HEK293 (cell line): ENCODE results near the gene ZRSR2.

Source experiments
- CTCF ChIP-seq: fragments of 450-650 bp; formaldehyde crosslinking; IDR thresholded peaks from 2 replicates; pipeline ENCODE4 v1.5.1; 2016; ENCODE audit warnings: missing biosample characterization, missing genetic modification characterization
- KLF7 ChIP-seq: fragments of 450-650 bp; formaldehyde crosslinking; IDR thresholded peaks from 2 replicates; pipeline ENCODE4 v1.5.1; 2016; ENCODE audit warnings: missing biosample characterization, missing genetic modification characterization, borderline replicate concordance
- KLF9 ChIP-seq: fragments of 450-650 bp; formaldehyde crosslinking; IDR thresholded peaks from 2 replicates; pipeline ENCODE4 v1.5.1; 2016; ENCODE audit warnings: missing biosample characterization, missing genetic modification characterization, low read depth
- OVOL3 ChIP-seq: fragments of 450-650 bp; formaldehyde crosslinking; IDR thresholded peaks from 2 replicates; pipeline ENCODE4 v1.5.1; 2016; ENCODE audit warnings: missing biosample characterization, missing genetic modification characterization
- PRDM4 ChIP-seq: fragments of 450-650 bp; formaldehyde crosslinking; IDR thresholded peaks from 2 replicates; pipeline ENCODE4 v1.5.1; 2017; ENCODE audit warnings: missing biosample characterization, missing genetic modification characterization
- REPIN1 ChIP-seq: fragments of 450-650 bp; formaldehyde crosslinking; IDR thresholded peaks from 2 replicates; pipeline ENCODE4 v1.5.1; 2017; ENCODE audit warnings: missing biosample characterization, missing genetic modification characterization, low read depth
- ZBTB10 ChIP-seq: fragments of 450-650 bp; formaldehyde crosslinking; IDR thresholded peaks from 2 replicates; pipeline ENCODE4 v1.5.1; 2016; ENCODE audit warnings: missing biosample characterization, missing genetic modification characterization
- ZBTB7A ChIP-seq: fragments of 450-650 bp; formaldehyde crosslinking; IDR thresholded peaks from 2 replicates; pipeline ENCODE4 v1.5.1; 2016; ENCODE audit warnings: low read depth, missing biosample characterization, missing genetic modification characterization
- ZEB2 ChIP-seq: fragments of 450-650 bp; formaldehyde crosslinking; IDR thresholded peaks from 2 replicates; pipeline ENCODE4 v1.5.1; 2016; ENCODE audit warnings: missing biosample characterization, missing genetic modification characterization
- ZNF521 ChIP-seq: fragments of 450-650 bp; formaldehyde crosslinking; IDR thresholded peaks from 2 replicates; pipeline ENCODE4 v1.5.1; 2017; ENCODE audit warnings: missing biosample characterization, mild to moderate bottlenecking, missing genetic modification characterization
- ZNF585B ChIP-seq: fragments of 450-650 bp; formaldehyde crosslinking; IDR thresholded peaks from 2 replicates; pipeline ENCODE4 v1.5.1; 2016; ENCODE audit warnings: missing biosample characterization, missing genetic modification characterization
- ZNF596 ChIP-seq: fragments of 450-650 bp; IDR thresholded peaks from 2 replicates; pipeline ENCODE4 v1.5.0; 2018; ENCODE audit warnings: missing biosample characterization, mild to moderate bottlenecking, missing genetic modification characterization, moderate library complexity
- ZNF777 ChIP-seq: fragments of 450-650 bp; formaldehyde crosslinking; IDR thresholded peaks from 2 replicates; pipeline ENCODE4 v1.5.1; 2017; ENCODE audit warnings: missing biosample characterization, missing genetic modification characterization, borderline replicate concordance

- no peak for TF ChIP-seq REPIN1
- TF ChIP-seq KLF7 (tag by site-specific recombination), result no peak
- TF ChIP-seq OVOL3 (tag by site-specific recombination), result no peak
- no peak for TF ChIP-seq ZNF521 (tag by site-specific recombination)
- no peak for TF ChIP-seq KLF9
- no peak for TF ChIP-seq CTCF (tag by site-specific recombination)
- TF ChIP-seq ZBTB7A (tag by site-specific recombination), result no peak
- no peak for TF ChIP-seq ZNF596 (tag by site-specific recombination)
- TF ChIP-seq PRDM4 (tag by site-specific recombination), result no peak
- no peak for TF ChIP-seq ZBTB10 (tag by site-specific recombination)
- no peak for TF ChIP-seq ZNF777
- TF ChIP-seq ZNF585B, result no peak
- no peak for TF ChIP-seq ZEB2 (tag by site-specific recombination)
Observed at GRCh38 chrX:15856636-15857035, 66.4 kb downstream of the ZRSR2 start.
